Adipocyte (in vitro differentiated cells): Measurements from ENCODE around the gene CHCHD6.

Experiments used
- DNase-seq: peaks from one replicate; pipeline ENCODE4 v3.0.0-alpha.2; 2015; ENCODE audit warnings: low read depth
- H3K27me3 ChIP-seq: replicated peaks from 2 replicates; pipeline ENCODE4 v1.7.0; 2013; ENCODE audit warnings: mild to moderate bottlenecking, low read length, moderate library complexity; ENCODE audit not compliant: control insufficient read depth, insufficient read depth
- H3K36me3 ChIP-seq: 2 replicates; pipeline ENCODE4 v1.7.0; 2013; ENCODE audit warnings: low read length, mild to moderate bottlenecking, moderate library complexity; ENCODE audit not compliant: control insufficient read depth, insufficient read depth, severe bottlenecking
- H3K4me1 ChIP-seq: 2 replicates; pipeline ENCODE4 v1.7.0; 2013; ENCODE audit warnings: mild to moderate bottlenecking, low read length, moderate library complexity; ENCODE audit not compliant: control insufficient read depth, insufficient read depth
- H3K4me3 ChIP-seq: 2 replicates; pipeline ENCODE4 v1.7.0; 2013; ENCODE audit warnings: mild to moderate bottlenecking, low read length, moderate library complexity
- H3K9ac ChIP-seq: 2 replicates; pipeline ENCODE4 v1.7.0; 2013; ENCODE audit warnings: mild to moderate bottlenecking, low read length, moderate library complexity
- H3K9me3 ChIP-seq: 2 replicates; pipeline ENCODE4 v1.7.0; 2013; ENCODE audit warnings: mild to moderate bottlenecking, low read length, moderate library complexity; ENCODE audit not compliant: control insufficient read depth

CHCHD6 gene

DNA sequence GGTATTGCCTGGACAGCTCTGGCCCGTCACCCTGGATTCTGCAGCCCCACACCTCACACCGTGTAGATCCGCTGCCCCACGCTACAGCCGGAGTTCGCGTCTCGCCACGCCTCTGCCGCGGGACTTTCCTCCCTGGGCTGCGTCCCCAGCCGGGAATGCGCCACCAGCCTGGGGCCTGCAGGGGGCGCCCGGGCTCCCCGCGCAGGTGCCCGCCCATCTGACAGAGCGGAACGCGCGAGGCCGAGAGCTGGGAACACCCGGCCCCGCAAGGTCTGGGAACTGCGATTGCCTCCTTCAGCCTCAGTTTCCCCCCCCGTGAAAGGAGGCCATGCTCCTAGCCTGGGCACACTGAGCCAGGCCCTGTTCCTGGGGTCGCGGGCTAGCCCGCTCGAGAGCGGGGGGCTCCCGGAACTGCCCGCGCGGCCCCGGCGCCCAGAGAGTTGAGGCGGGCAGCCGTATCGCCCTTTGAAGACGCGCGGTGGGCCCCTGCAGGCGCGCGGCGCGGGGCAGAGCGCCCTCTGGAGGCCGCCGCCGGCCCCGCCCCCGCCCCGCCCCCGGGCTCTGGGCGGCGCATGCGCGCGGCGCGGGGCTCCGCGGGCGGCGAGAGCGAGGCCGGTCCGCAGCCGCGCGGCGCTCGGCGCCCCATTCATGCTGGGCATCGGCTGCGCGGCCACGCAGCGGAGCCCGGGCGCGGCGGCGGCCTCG, 278.6 kb downstream of the CHCHD6 start, which contains the start of gene PLXNA1:
Gene PLXNA1, plus strand, starts transcription at position 645 of the 705 bp plus-strand sequence. CDS start 5,479 bp downstream, outside the sequence.
- no peaks in the 10 kb centered on the region for H3K27me3 ChIP-seq
- peak; percentile 90 for DNase-seq

DNA sequence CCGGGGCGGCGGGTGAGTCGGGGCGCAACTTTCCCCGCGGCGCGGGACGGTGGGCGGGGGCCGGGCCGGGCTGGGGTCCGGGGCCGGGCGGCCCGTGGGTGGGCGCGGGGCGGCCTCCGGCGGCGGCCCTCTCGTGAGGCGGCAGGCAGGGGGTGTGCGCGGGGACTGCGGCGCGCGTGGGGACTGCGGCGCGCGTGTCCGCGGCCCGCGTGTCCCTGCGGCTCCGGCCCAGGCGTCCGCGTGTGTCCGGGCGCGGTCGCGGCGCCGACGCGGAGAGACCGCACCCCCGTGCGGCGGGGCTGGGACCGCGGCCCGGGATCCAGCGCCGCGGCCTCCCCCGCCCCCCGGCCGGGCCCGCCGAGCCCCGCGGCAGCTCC, 279.2 kb downstream of the CHCHD6 start:
- Histone ChIP-seq H3K27me3 (no peaks in the 10 kb centered on the region), H3K4me3 (peak overlapping the region; percentile 83)

More for the DNA sequence above, 278.6 kb downstream of the CHCHD6 start, which contains the start of gene PLXNA1:
- no peaks in the 10 kb centered on the region for H3K36me3 ChIP-seq
- H3K4me3 ChIP-seq, result peak within 1 kb of the TSS; percentile 83
- H3K9ac ChIP-seq, result peak within 1 kb of the TSS; percentile 91
- H3K4me1 ChIP-seq, result peaks cover 20% of the 10 kb centered on the region
- H3K9me3 ChIP-seq, result no peaks in the 10 kb centered on the region

DNA sequence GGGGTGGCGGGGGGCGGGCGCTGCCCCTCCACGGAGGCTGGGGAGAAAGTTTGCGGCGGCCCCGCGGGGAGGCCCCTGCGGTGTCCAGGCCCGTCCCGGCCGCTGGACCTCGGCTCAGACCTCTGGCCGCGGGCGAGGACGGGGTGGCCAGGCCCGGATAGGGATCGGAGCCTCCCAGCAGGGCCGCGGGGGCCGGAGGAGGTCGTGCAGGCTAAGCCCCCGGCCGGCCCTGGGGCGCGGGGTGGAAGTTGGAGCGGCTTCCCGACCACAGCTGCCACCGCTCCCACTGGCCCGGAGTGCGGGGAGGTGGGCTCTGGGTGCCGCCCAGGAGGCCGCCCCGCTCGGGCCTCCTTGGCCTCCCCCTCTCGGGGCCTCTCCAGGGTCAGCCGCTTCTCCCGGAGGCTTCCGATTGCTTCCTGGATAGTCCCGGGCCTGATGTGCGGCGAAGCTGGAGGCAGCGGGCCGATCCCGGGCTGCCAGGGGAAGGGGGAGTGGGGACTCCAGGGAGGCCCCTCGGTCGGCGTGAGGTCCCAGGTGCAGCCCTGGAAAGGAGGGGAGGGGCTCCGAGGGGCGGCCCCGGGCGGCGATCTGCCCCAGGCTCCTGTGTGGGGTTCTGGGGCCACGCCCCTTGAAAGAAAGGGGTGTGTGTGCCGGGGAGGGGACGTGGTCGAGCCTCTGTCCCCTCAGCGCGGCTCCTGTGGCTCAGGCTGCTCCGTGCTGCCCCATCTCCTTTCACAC, 279.8 kb downstream of the CHCHD6 start:
- H3K9me3 ChIP-seq, result no peaks in the 10 kb centered on the region
- H3K4me1 ChIP-seq, result peaks cover 20% of the 10 kb centered on the region
- peak overlapping the region; percentile 91 for H3K9ac ChIP-seq
- peak overlapping the region; percentile 83 for H3K4me3 ChIP-seq
- DNase-seq, result peak; percentile 81
- no peaks in the 10 kb centered on the region for H3K27me3 ChIP-seq
- peaks cover 3% of the 10 kb centered on the region for H3K36me3 ChIP-seq

More for the DNA sequence above, 279.2 kb downstream of the CHCHD6 start:
- no peaks in the 10 kb centered on the region for H3K36me3 ChIP-seq
- H3K4me1 ChIP-seq, result peaks cover 20% of the 10 kb centered on the region
- peak overlapping the region; percentile 91 for H3K9ac ChIP-seq
- DNase-seq, result peak; percentile 62
- H3K9me3 ChIP-seq, result no peaks in the 10 kb centered on the region

- peak overlapping the region; percentile 91 for H3K9ac ChIP-seq
- H3K4me3 ChIP-seq, result peak overlapping the region; percentile 83
- no peaks in the 10 kb centered on the region for H3K9me3 ChIP-seq
- DNase-seq, result peak; percentile 25
- peaks cover 20% of the 10 kb centered on the region for H3K4me1 ChIP-seq
- no peaks in the 10 kb centered on the region for H3K27me3 ChIP-seq
- H3K36me3 ChIP-seq, result peaks cover 11% of the 10 kb centered on the region
Observed at GRCh38 chr3:126984391-126985131, 280.5 kb downstream of the CHCHD6 start.

DNA sequence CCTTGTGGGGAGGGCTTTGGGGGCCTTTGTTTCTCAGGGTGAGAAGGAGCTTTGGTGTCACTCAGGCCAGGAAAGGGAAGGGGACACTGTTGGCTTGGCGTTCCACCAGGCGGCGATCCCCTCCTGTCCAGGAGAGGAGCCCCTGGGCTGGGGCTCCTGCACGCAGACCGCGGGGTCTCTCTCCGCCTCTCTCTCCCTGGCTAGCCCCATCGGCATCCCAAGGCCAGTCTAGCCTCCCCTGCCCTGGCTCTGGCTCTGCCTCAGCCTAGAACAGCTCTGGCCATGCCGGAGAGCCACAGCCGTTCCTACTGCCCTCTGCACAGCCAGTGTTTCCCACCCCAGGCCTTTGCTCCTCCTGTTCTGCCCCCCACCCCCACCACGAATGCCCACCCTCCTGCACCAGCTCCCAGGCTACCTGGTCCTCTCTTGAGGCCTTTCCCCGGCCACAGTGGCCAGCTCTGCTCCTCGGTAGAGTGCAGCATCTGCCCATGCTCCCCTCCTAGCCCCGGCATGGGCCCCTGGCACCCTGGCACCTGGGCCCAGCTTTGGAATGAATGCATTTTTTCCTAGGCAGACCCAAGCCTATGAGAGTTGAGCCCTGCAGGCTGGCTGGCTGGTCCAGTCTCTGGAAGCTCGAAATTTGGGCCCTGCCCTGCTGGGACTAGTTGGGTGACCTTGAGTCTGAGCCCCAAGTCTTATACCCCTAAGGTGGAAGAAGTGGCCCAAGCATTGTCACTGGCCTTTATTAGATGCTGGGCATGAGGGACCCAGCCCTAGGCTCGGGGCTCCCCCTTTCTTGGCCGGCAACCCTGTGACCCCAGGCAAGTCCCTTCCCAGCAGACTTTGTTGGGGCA, 281.3 kb downstream of the CHCHD6 start:
- no peak for DNase-seq
- peaks cover 20% of the 10 kb centered on the region for H3K4me1 ChIP-seq
- H3K27me3 ChIP-seq, result no peaks in the 10 kb centered on the region
- H3K4me3 ChIP-seq, result peak overlapping the region; percentile 83
- H3K9ac ChIP-seq, result peak overlapping the region; percentile 91
- H3K36me3 ChIP-seq, result peaks cover 19% of the 10 kb centered on the region
- H3K9me3 ChIP-seq, result no peaks in the 10 kb centered on the region

- Histone ChIP-seq H3K4me1 (peaks cover 20% of the 10 kb centered on the region), H3K9ac (no peak overlapping the region), H3K4me3 (no peak overlapping the region), H3K27me3 (no peaks in the 10 kb centered on the region), H3K36me3 (peaks cover 25% of the 10 kb centered on the region), H3K9me3 (no peaks in the 10 kb centered on the region)
- DNase-seq, result peak; percentile 61
Observed at GRCh38 chr3:126986001-126986400, 282.0 kb downstream of the CHCHD6 start.

- Histone ChIP-seq H3K9ac (no peak overlapping the region), H3K4me3 (no peak overlapping the region), H3K9me3 (no peaks in the 10 kb centered on the region), H3K36me3 (peaks cover 28% of the 10 kb centered on the region), H3K4me1 (peaks cover 23% of the 10 kb centered on the region), H3K27me3 (no peaks in the 10 kb centered on the region)
- DNase-seq, result no peak
Observed at GRCh38 chr3:126987129-126987528, 283.1 kb downstream of the CHCHD6 start.

- no peak overlapping the region for H3K9ac ChIP-seq
Observed at GRCh38 chr3:126987596-126987995, 283.6 kb downstream of the CHCHD6 start.

GRCh38 chr3:126988451-126989021, 284.5 kb downstream of the CHCHD6 start:
- Histone ChIP-seq H3K27me3 (no peaks in the 10 kb centered on the region), H3K9ac (no peak overlapping the region), H3K4me3 (no peak overlapping the region), H3K9me3 (no peaks in the 10 kb centered on the region), H3K4me1 (peaks cover 21% of the 10 kb centered on the region), H3K36me3 (peaks cover 28% of the 10 kb centered on the region)
- DNase-seq, result no peak

More at GRCh38 chr3:126987596-126987995, 283.6 kb downstream of the CHCHD6 start:
- H3K36me3 ChIP-seq, result peaks cover 28% of the 10 kb centered on the region
- no peaks in the 10 kb centered on the region for H3K27me3 ChIP-seq
- H3K4me3 ChIP-seq, result no peak overlapping the region
- no peak for DNase-seq
- peaks cover 21% of the 10 kb centered on the region for H3K4me1 ChIP-seq
- no peaks in the 10 kb centered on the region for H3K9me3 ChIP-seq

DNA sequence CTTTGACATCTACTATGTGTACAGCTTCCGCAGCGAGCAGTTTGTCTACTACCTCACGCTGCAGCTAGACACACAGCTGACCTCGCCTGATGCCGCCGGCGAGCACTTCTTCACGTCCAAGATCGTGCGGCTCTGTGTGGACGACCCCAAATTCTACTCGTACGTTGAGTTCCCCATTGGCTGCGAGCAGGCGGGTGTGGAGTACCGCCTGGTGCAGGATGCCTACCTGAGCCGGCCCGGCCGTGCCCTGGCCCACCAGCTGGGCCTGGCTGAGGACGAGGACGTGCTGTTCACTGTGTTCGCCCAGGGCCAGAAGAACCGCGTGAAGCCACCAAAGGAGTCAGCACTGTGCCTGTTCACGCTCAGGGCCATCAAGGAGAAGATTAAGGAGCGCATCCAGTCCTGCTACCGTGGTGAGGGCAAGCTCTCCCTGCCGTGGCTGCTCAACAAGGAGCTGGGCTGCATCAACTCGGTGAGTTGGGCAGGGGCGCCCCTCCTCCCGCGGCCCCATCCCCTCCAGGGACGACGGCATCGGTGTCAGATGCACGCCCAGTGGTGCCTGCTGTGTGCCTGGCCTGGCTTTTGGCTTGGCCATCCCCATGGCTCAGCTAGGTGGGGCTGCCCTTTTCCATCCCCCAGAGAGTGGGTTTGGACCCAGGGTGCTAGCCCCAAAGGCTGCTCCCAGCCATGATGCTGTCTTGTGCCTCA, 285.4 kb downstream of the CHCHD6 start:
- Histone ChIP-seq H3K9me3 (no peaks in the 10 kb centered on the region), H3K9ac (no peak overlapping the region), H3K27me3 (no peaks in the 10 kb centered on the region), H3K36me3 (peaks cover 33% of the 10 kb centered on the region), H3K4me3 (no peak overlapping the region), H3K4me1 (peaks cover 27% of the 10 kb centered on the region)
- DNase-seq, result no peak
